Hepatocyte (in vitro differentiated cells): Measurements from ENCODE around the gene NSL1. TPM values are rescaled to one million over a fixed set of nuclear protein-coding genes. Genes with fewer than 3 reads are reported as not detected.

ENCODE experiments used
- DNase-seq: peaks from one replicate; pipeline ENCODE4 v3.0.0-alpha.2; 2016; ENCODE audit warnings: low spot score
- H2AFZ ChIP-seq: fragments of 200-600 bp; sonication (generic); 2 replicates; pipeline ENCODE4 v1.6.0; 2016; ENCODE audit warnings: antibody characterized with exemption, mild to moderate bottlenecking
- H3K27ac ChIP-seq: fragments of 200-600 bp; sonication (generic); 2 replicates; pipeline ENCODE4 v1.5.1; 2016; ENCODE audit warnings: mild to moderate bottlenecking
- H3K27me3 ChIP-seq: fragments of 200-600 bp; sonication (generic); 2 replicates; pipeline ENCODE4 v1.6.1; 2016
- H3K36me3 ChIP-seq: fragments of 200-600 bp; sonication (generic); replicated peaks from 2 replicates; pipeline ENCODE4 v1.5.1; 2016; ENCODE audit warnings: low read depth; ENCODE audit not compliant: insufficient read depth
- H3K4me1 ChIP-seq: fragments of 200-600 bp; sonication (generic); 2 replicates; pipeline ENCODE4 v1.5.1; 2016; ENCODE audit warnings: mild to moderate bottlenecking, moderate library complexity; ENCODE audit not compliant: insufficient read depth
- H3K4me2 ChIP-seq: fragments of 200-600 bp; sonication (generic); 2 replicates; pipeline ENCODE4 v1.6.0; 2016
- H3K4me3 ChIP-seq: fragments of 200-600 bp; sonication (generic); 2 replicates; pipeline ENCODE4 v1.5.1; 2016; ENCODE audit warnings: mild to moderate bottlenecking
- H3K79me2 ChIP-seq: fragments of 200-600 bp; sonication (generic); 2 replicates; pipeline ENCODE4 v1.6.0; 2017; ENCODE audit warnings: mild to moderate bottlenecking
- H3K9me2 ChIP-seq: fragments of 200-600 bp; sonication (generic); replicated peaks from 2 replicates; pipeline ENCODE4 v1.6.0; 2017; ENCODE audit warnings: mild to moderate bottlenecking; ENCODE audit not compliant: insufficient read depth
- H3K9me3 ChIP-seq: fragments of 200-600 bp; sonication (generic); 2 replicates; pipeline ENCODE4 v1.5.1; 2016; ENCODE audit warnings: low read depth, mild to moderate bottlenecking
- H4K20me1 ChIP-seq: fragments of 200-600 bp; sonication (generic); 2 replicates; pipeline ENCODE4 v1.6.0; 2016; ENCODE audit warnings: mild to moderate bottlenecking; ENCODE audit not compliant: insufficient read depth, poor library complexity, severe bottlenecking
- EZH2 ChIP-seq: fragments of 200-600 bp; sonication (generic); IDR thresholded peaks from 2 replicates; pipeline ENCODE4 v1.6.1; 2016; ENCODE audit warnings: antibody characterized with exemption, mild to moderate bottlenecking, borderline replicate concordance
- EZH2phosphoT487 ChIP-seq: fragments of 200-600 bp; sonication (generic); IDR thresholded peaks from one replicate; pipeline ENCODE4 v1.6.1; 2018; ENCODE audit warnings: antibody characterized with exemption, mild to moderate bottlenecking, low read depth, moderate library complexity; ENCODE audit not compliant: unreplicated experiment, severe bottlenecking
- WGBS: methylation state at CpG from one replicate; pipeline ENCODE4 v1.1.6; 2016; ENCODE audit warnings: low lambda C conversion rate; ENCODE audit errors: missing lambda C conversion rate; 5-methylcytosine and 5-hydroxymethylcytosine counted together
- polyA plus RNA-seq: library from polyadenylated mRNA; unstranded; fragments of >200 nt; fragmentation: Nextera tagmentation; extraction: Ambion mirVana; gene quantifications from 2 replicates; pipeline ENCODE4 v1.2.1, GENCODE V29; 2016
- total RNA-seq: library from RNA; depleted of rRNA; stranded (reverse); fragments of >200 nt; gene quantifications from 2 replicates; pipeline ENCODE4 v1.2.3, GENCODE V29; 2014
- TF ChIP-seq, protein P1 (sequence below): fragments of 200-600 bp; sonication (generic); IDR thresholded peaks from 2 replicates; pipeline ENCODE4 v1.5.1; 2016; ENCODE audit warnings: antibody characterized with exemption, mild to moderate bottlenecking; ENCODE audit not compliant: poor library complexity

The NSL1 gene
- total and polyA plus RNA-seq, 2 experiments from 2014 or later, result 27.2 to 39.5 TPM

DNA sequence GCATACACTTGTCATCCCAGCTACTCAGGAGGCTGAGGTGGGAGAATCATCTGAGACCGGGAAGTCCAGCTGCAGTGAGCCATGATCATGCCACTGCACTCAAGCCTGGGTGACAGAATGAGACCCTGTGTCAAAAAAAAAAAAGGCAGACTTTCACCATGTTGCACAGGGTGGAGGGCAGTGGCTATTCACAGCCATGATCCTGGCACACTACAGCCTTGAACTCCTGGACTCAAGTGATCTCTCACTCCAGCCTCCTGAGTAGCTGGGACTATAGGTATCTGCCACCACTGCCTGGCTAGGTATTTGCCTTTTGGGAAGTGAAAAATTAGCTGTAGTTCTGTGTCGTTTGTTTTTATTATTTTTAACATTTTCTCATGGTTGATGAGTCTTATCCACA is 36.8 kb upstream of the NSL1 start:
- Histone ChIP-seq H3K36me3 (no peaks in the 10 kb centered on the region), H3K27me3 (no peaks in the 10 kb centered on the region), H2AFZ (no peak overlapping the region), H3K9me2 (no peaks in the 10 kb centered on the region), H4K20me1 (no peaks in the 10 kb centered on the region), H3K4me3 (no peak overlapping the region), H3K79me2 (no peaks in the 10 kb centered on the region), H3K9me3 (no peaks in the 10 kb centered on the region), H3K4me1 (peaks cover 40% of the 10 kb centered on the region), H3K27ac (peak overlapping the region; percentile 92), H3K4me2 (peak overlapping the region; percentile 22)
- DNase-seq, result no peak
- TF ChIP-seq, protein P1, sequence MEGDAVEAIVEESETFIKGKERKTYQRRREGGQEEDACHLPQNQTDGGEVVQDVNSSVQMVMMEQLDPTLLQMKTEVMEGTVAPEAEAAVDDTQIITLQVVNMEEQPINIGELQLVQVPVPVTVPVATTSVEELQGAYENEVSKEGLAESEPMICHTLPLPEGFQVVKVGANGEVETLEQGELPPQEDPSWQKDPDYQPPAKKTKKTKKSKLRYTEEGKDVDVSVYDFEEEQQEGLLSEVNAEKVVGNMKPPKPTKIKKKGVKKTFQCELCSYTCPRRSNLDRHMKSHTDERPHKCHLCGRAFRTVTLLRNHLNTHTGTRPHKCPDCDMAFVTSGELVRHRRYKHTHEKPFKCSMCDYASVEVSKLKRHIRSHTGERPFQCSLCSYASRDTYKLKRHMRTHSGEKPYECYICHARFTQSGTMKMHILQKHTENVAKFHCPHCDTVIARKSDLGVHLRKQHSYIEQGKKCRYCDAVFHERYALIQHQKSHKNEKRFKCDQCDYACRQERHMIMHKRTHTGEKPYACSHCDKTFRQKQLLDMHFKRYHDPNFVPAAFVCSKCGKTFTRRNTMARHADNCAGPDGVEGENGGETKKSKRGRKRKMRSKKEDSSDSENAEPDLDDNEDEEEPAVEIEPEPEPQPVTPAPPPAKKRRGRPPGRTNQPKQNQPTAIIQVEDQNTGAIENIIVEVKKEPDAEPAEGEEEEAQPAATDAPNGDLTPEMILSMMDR, result no peak
- no peak for TF ChIP-seq EZH2phosphoT487
- TF ChIP-seq EZH2, result no peak
- 73% methylated on average over 2 of the region's 2 CpGs for WGBS

DNA sequence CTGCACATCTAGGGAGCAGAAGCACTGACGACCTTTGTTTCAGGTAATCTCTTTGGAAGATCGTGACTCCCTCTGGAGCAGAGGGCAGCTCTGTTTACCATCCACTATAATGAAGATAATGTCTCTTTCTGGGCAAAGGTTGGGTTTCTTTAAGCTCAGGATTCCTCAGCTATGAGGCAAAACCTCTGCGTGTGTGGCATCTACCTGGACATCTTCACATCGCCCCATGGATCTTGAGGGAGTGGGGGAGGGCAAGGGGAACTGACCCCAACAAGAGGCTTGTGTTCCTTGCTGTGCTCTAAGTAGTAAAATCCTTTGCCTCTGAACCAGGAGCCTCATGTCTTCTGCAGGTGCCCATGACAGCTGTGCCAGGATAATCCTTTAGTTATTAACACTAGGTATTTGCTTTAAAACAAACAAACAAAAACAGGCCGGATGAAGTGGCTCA is 36.3 kb upstream of the NSL1 start:
- 18% methylated on average over 5 of the region's 5 CpGs for WGBS
- H3K4me1 ChIP-seq, result peaks cover 37% of the 10 kb centered on the region
- peak; percentile 67 for DNase-seq
- no peak overlapping the region for H3K4me3 ChIP-seq
- no peaks in the 10 kb centered on the region for H3K79me2 ChIP-seq
- no peak for TF ChIP-seq EZH2
- no peak for TF ChIP-seq EZH2phosphoT487
- TF ChIP-seq, protein P1, result no peak
- peak overlapping the region; percentile 92 for H3K27ac ChIP-seq
- no peaks in the 10 kb centered on the region for H3K27me3 ChIP-seq
- H2AFZ ChIP-seq, result no peak overlapping the region
- peak overlapping the region; percentile 22 for H3K4me2 ChIP-seq
- no peaks in the 10 kb centered on the region for H3K9me2 ChIP-seq
- no peaks in the 10 kb centered on the region for H3K36me3 ChIP-seq
- H4K20me1 ChIP-seq, result no peaks in the 10 kb centered on the region
- no peaks in the 10 kb centered on the region for H3K9me3 ChIP-seq

DNA sequence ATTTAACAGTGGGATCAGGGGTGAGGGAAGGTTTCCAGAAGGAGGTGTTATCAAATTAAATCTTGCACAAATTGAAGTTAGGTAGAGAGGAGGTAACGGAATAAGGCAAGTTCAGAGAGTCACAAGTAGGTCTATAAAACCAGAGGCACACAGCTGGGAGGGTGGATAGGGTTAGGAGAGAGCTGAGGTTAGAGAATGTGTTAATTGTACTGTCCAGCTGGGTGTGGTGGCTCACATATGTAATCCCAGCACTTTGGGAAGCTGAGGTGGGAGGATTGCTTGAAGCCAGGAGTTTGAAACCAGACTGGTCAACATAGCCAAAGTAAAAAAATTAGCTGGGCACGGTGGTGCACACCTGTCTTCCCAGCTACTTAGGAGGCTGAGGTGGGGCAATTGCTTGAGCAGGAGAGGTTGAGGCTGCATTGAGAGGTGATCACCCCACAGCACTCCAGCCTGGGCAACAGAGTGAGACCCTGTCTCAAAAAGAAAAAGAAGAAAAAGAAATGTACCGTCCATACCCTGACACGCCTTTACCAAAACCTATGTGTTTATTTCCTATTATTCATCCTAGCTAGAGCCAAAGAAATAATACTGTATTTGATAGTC is 35.7 kb upstream of the NSL1 start:
- H3K4me1 ChIP-seq, result peaks cover 33% of the 10 kb centered on the region
- peak overlapping the region; percentile 51 for H3K4me2 ChIP-seq
- no peaks in the 10 kb centered on the region for H3K79me2 ChIP-seq
- no peaks in the 10 kb centered on the region for H4K20me1 ChIP-seq
- no peaks in the 10 kb centered on the region for H3K27me3 ChIP-seq
- H3K9me3 ChIP-seq, result no peaks in the 10 kb centered on the region
- no peak overlapping the region for H2AFZ ChIP-seq
- WGBS, result 79% methylated on average over 4 of the region's 4 CpGs
- no peaks in the 10 kb centered on the region for H3K9me2 ChIP-seq
- H3K27ac ChIP-seq, result peak overlapping the region; percentile 91
- H3K36me3 ChIP-seq, result no peaks in the 10 kb centered on the region
- H3K4me3 ChIP-seq, result no peak overlapping the region
- DNase-seq, result no peak
- TF ChIP-seq, protein P1, result no peak
- no peak for TF ChIP-seq EZH2
- no peak for TF ChIP-seq EZH2phosphoT487
